CD4-positive, alpha-beta T cell (primary cell): Measurements from ENCODE around the gene GPATCH2L. TPM values are rescaled to one million over a fixed set of nuclear protein-coding genes. Genes with fewer than 3 reads are reported as not detected.
A peak's percentile ranks its signal among the peaks of the same experiment; 100 is the strongest.

ENCODE experiments used
- ATAC-seq: fragments of 200-7000 bp; cut with Tn5 transposase; one replicate; pipeline ENCODE4 v1.10.0; 2022; ENCODE audit warnings: mild to moderate bottlenecking; ENCODE audit not compliant: poor library complexity
- CTCF ChIA-PET: fragments of 350-600 bp; sonication (Branson Sonifier 250); formaldehyde crosslinking; loops from one replicate; lab custom pipeline; 2021; ENCODE audit warnings: antibody characterized with exemption, inconsistent platforms; lab: Charles Lee
- POLR2A ChIA-PET: fragments of 350-600 bp; sonication (Branson Sonifier 250); formaldehyde crosslinking; loops from one replicate; lab custom pipeline; 2021; ENCODE audit warnings: antibody characterized with exemption, inconsistent platforms; lab: Charles Lee
- DNase-seq, 14 experiments: peaks; one replicate each; pipeline ENCODE4 v3.0.0-alpha.2; 2013 to 2020; ENCODE audit warnings: mixed read lengths in 2 of 14
- H3K27ac ChIP-seq, 2 donors: one replicate each; pipeline versions ENCODE4 v1.5.1 to v1.7.0; 2013; ENCODE audit warnings: low read length in 2 of 2, low read depth in 1 of 2, mild to moderate bottlenecking in 1 of 2
- H3K27me3 ChIP-seq, 2 experiments: 1 replicate in 1 of 2; 2 replicates in 1 of 2; pipeline versions ENCODE4 v1.6.1 to v1.7.0; 2013; ENCODE audit warnings: low read length in 2 of 2, control low read depth in 1 of 2, mild to moderate bottlenecking in 1 of 2, moderate library complexity in 1 of 2; ENCODE audit not compliant: insufficient read depth in 2 of 2, control insufficient read depth in 1 of 2
- H3K36me3 ChIP-seq: one replicate; pipeline ENCODE4 v1.6.1; 2013; ENCODE audit warnings: low read length, control low read depth; ENCODE audit not compliant: insufficient read depth
- H3K4me1 ChIP-seq: one replicate; pipeline ENCODE4 v1.6.1; 2013; ENCODE audit warnings: low read length, control low read depth; ENCODE audit not compliant: insufficient read depth
- H3K4me3 ChIP-seq: one replicate; pipeline ENCODE4 v1.5.1; 2013; ENCODE audit warnings: mild to moderate bottlenecking, low read length, moderate library complexity
- H3K9me3 ChIP-seq, 2 experiments: 1 replicate in 1 of 2; 2 replicates in 1 of 2; pipeline versions ENCODE4 v1.6.1 to v1.7.0; 2013; ENCODE audit warnings: low read length in 2 of 2, mild to moderate bottlenecking in 2 of 2, control low read depth in 1 of 2, moderate library complexity in 1 of 2; ENCODE audit not compliant: control insufficient read depth in 1 of 2, insufficient read depth in 1 of 2
- H3K27ac Mint-ChIP-seq: one replicate; pipeline ENCODE4 v1.8.0; 2020; ENCODE audit warnings: mixed read lengths
- H3K27me3 Mint-ChIP-seq: one replicate; pipeline ENCODE4 v1.8.0; 2021; ENCODE audit warnings: mixed read lengths
- H3K36me3 Mint-ChIP-seq: one replicate; pipeline ENCODE4 v1.8.0; 2021; ENCODE audit warnings: low read depth, mixed read lengths
- H3K4me1 Mint-ChIP-seq: one replicate; pipeline ENCODE4 v1.8.0; 2021; ENCODE audit warnings: low read depth, mixed read lengths
- H3K4me3 Mint-ChIP-seq: one replicate; pipeline ENCODE4 v1.8.0; 2020; ENCODE audit warnings: mild to moderate bottlenecking, mixed read lengths
- H3K9me3 Mint-ChIP-seq: one replicate; pipeline ENCODE4 v1.8.0; 2020; ENCODE audit warnings: mixed read lengths
- intact Hi-C, 2 experiments: fragments of 100-400 bp; cut with DNase I in 1 of 2; cut with micrococcal nuclease in 1 of 2; formaldehyde crosslinking; loops; one replicate each; pipeline versions ENCODE4 v1.15.1 to v1.9.0; 2023 to 2025; cut with DNase I, micrococcal nuclease
- total RNA-seq, 174 experiments: library from RNA in 2 of 174; stranded (reverse) in 2 of 174; gene quantifications; one replicate each; pipeline ENCODE4 v1.2.3 and lab custom pipeline; 2021 to 2026
- TF ChIP-seq, protein P1 (sequence below): fragments of 200-600 bp; IDR thresholded peaks from one replicate; pipeline ENCODE4 v1.8.0; 2022; ENCODE audit warnings: antibody characterized with exemption, mild to moderate bottlenecking

The GPATCH2L gene
- total RNA-seq, 2 experiments from 2014 or later, result 56.0 to 61.5 TPM

DNA sequence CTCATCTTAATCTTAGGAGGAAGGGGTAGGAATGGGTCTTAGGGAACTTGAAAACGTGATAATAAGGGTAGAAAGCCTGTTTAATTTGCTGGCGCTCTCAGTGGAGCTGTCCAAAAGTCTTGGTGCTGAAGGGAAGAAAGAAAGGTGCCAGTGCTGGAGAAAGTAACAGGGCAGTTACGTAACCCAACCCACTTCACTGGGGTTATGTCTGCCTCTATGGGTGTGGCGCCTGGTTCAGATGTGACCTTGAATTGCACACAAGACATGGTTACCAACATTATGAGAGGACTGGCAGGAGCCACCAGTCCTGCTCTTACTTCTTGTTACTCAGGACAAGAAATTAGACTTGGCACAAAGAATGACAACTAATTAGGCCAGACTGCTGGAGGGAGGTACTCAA lies 18.6 kb upstream of the GPATCH2L start:
- DNase-seq (peak in 2 of 14 experiments; percentile 16 to 20), ATAC-seq (no peak)
- no peaks in the 10 kb centered on the region for H3K4me1 ChIP-seq
- CTCF ChIA-PET, result no interaction called here
- Mint-ChIP-seq H3K9me3 (peaks cover 5% of the 10 kb centered on the region), H3K27me3 (peaks cover 90% of the 10 kb centered on the region), H3K4me3 (no peak overlapping the region), H3K27ac (no peak overlapping the region), H3K36me3 (no peaks in the 10 kb centered on the region), H3K4me1 (peaks cover 3% of the 10 kb centered on the region)
- no peak overlapping the region for H3K4me3 ChIP-seq
- POLR2A ChIA-PET, result interaction anchor here (0.7 kb wide), 1 partner anchor 59 kb away, joined by 3 read pairs; no protein-coding TSS in a partner anchor
- peaks cover 44 to 65% of the 10 kb centered on the region in 2 experiments for H3K27me3 ChIP-seq
- H3K9me3 ChIP-seq, result peaks cover 0 to 12% of the 10 kb centered on the region in 2 experiments
- intact Hi-C loops, result no loop called here
- no peak overlapping the region for H3K27ac ChIP-seq
- H3K36me3 ChIP-seq, result no peaks in the 10 kb centered on the region
- TF ChIP-seq, protein P1, sequence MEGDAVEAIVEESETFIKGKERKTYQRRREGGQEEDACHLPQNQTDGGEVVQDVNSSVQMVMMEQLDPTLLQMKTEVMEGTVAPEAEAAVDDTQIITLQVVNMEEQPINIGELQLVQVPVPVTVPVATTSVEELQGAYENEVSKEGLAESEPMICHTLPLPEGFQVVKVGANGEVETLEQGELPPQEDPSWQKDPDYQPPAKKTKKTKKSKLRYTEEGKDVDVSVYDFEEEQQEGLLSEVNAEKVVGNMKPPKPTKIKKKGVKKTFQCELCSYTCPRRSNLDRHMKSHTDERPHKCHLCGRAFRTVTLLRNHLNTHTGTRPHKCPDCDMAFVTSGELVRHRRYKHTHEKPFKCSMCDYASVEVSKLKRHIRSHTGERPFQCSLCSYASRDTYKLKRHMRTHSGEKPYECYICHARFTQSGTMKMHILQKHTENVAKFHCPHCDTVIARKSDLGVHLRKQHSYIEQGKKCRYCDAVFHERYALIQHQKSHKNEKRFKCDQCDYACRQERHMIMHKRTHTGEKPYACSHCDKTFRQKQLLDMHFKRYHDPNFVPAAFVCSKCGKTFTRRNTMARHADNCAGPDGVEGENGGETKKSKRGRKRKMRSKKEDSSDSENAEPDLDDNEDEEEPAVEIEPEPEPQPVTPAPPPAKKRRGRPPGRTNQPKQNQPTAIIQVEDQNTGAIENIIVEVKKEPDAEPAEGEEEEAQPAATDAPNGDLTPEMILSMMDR, result no peak

DNA sequence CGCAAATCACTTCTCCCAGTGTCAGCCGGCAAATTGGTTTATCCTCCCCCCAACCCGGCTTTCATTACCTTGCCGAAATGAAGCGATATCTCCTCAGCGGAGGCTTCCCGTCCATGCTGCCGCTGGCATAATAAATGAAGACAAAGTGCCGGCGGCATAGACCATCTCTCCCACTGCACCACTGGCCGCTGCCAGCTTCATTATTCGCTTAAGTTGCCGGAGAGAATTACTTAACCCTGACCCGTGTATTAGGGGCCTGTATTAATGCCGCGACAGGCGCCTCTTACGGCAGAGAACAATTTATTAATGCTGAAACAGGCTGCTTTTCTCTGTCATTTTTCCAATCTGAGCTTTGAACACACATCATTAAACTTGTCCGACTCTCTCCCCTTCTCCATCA lies 17.5 kb upstream of the GPATCH2L start:
- Histone ChIP-seq H3K27ac (no peak overlapping the region), H3K9me3 (peaks cover 0 to 15% of the 10 kb centered on the region in 2 experiments), H3K36me3 (no peaks in the 10 kb centered on the region), H3K4me3 (no peak overlapping the region), H3K27me3 (peaks cover 52 to 76% of the 10 kb centered on the region in 2 experiments), H3K4me1 (peaks cover 4% of the 10 kb centered on the region)
- Mint-ChIP-seq H3K4me3 (no peak overlapping the region), H3K27me3 (peaks cover 92% of the 10 kb centered on the region), H3K27ac (no peak overlapping the region), H3K9me3 (peaks cover 5% of the 10 kb centered on the region), H3K36me3 (no peaks in the 10 kb centered on the region), H3K4me1 (peaks cover 6% of the 10 kb centered on the region)
- ChIA-PET CTCF (no interaction called here), POLR2A (no interaction called here)
- DNase-seq (no peak), ATAC-seq (no peak)
- TF ChIP-seq, protein P1, result no peak
- intact Hi-C loops, result no loop called here

DNA sequence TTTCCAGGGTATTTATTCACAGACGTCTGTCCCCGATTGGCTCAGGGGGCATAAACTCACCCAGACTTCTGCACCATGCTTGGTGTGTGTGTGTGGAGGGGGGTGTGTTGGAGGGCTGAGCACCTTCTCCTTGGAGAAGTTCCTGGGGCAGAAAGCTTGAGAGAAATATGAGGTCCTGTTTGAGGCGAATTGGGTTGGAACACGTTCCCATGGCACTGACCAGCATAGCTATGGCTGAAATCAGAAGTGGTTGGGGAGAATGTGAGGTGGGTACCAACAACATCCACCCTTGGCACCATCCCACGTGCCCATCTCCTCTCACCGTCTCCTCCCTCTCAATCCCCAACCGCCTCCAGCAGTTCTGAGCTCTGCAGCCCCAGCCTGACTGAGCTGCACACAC lies 16.0 kb upstream of the GPATCH2L start:
- peaks cover 61 to 84% of the 10 kb centered on the region in 2 experiments for H3K27me3 ChIP-seq
- no peak overlapping the region for H3K4me3 Mint-ChIP-seq
- intact Hi-C loops, result no loop called here
- no peak overlapping the region for H3K27ac Mint-ChIP-seq
- peaks cover 6% of the 10 kb centered on the region for H3K4me1 Mint-ChIP-seq
- no peak for ATAC-seq
- POLR2A ChIA-PET, result no interaction called here
- no peaks in the 10 kb centered on the region for H3K36me3 Mint-ChIP-seq
- H3K9me3 Mint-ChIP-seq, result peaks cover 7% of the 10 kb centered on the region
- H3K4me3 ChIP-seq, result no peak overlapping the region
- H3K27me3 Mint-ChIP-seq, result peaks cover 95% of the 10 kb centered on the region
- no peak overlapping the region for H3K27ac ChIP-seq
- CTCF ChIA-PET, result no interaction called here
- H3K9me3 ChIP-seq, result peaks cover 0 to 17% of the 10 kb centered on the region in 2 experiments
- TF ChIP-seq, protein P1, result no peak
- no peaks in the 10 kb centered on the region for H3K36me3 ChIP-seq
- peaks cover 4% of the 10 kb centered on the region for H3K4me1 ChIP-seq
- DNase-seq, result no peak
